DND-41 (cell line): Measurements from ENCODE around the gene AIM2.
A peak's percentile ranks its signal among the peaks of the same experiment; 100 is the strongest.

Source experiments
- ATAC-seq: fragments of 200-7000 bp; cut with Tn5 transposase; 3 replicates; pipeline ENCODE4 v1.9.1; 2021; ENCODE audit warnings: low read depth; ENCODE audit not compliant: insufficient read depth
- DNase-seq: peaks from one replicate; pipeline ENCODE4 v3.0.0-alpha.2; 2020
- H2AFZ ChIP-seq: 2 replicates; pipeline ENCODE4 v1.6.0; 2012; ENCODE audit warnings: low read depth, low read length
- H3K27ac ChIP-seq: 2 replicates; pipeline ENCODE4 v1.5.1; 2012; ENCODE audit warnings: low read length, inconsistent platforms
- H3K27me3 ChIP-seq: fragments of 200-600 bp; sonication (generic); 2 replicates; pipeline ENCODE4 v1.6.0; 2012; ENCODE audit warnings: low read length, mild to moderate bottlenecking, inconsistent platforms; ENCODE audit not compliant: insufficient read depth, poor library complexity
- H3K36me3 ChIP-seq: 2 replicates; pipeline ENCODE4 v1.5.1; 2012; ENCODE audit warnings: low read length, inconsistent platforms; ENCODE audit not compliant: insufficient read depth
- H3K4me1 ChIP-seq: 2 replicates; pipeline ENCODE4 v1.5.1; 2012; ENCODE audit warnings: mild to moderate bottlenecking, low read length; ENCODE audit not compliant: insufficient read depth
- H3K4me2 ChIP-seq: 2 replicates; pipeline ENCODE4 v1.6.0; 2012; ENCODE audit warnings: mild to moderate bottlenecking, moderate library complexity, low read length, inconsistent platforms; ENCODE audit not compliant: insufficient read depth
- H3K4me3 ChIP-seq, 2 experiments: fragments of 200-600 bp in 1 of 2; shearing (Covaris generic) in 1 of 2; 2 replicates each; pipeline ENCODE4 v1.5.1; 2012 to 2016; ENCODE audit warnings: inconsistent platforms in 2 of 2, low read length in 2 of 2, mild to moderate bottlenecking in 2 of 2, low read depth in 1 of 2, moderate library complexity in 1 of 2
- H3K79me2 ChIP-seq: 2 replicates; pipeline ENCODE4 v1.6.0; 2012; ENCODE audit warnings: low read length, inconsistent platforms; ENCODE audit not compliant: insufficient read depth
- H3K9ac ChIP-seq: 2 replicates; pipeline ENCODE4 v1.6.0; 2012; ENCODE audit warnings: low read depth, mild to moderate bottlenecking, inconsistent platforms, low read length, moderate library complexity
- H3K9me3 ChIP-seq: 2 replicates; pipeline ENCODE4 v1.5.1; 2012; ENCODE audit warnings: low read length, moderate library complexity, mild to moderate bottlenecking, inconsistent platforms; ENCODE audit not compliant: insufficient read depth, severe bottlenecking
- H4K20me1 ChIP-seq: 2 replicates; pipeline ENCODE4 v1.6.0; 2012; ENCODE audit warnings: low read length; ENCODE audit not compliant: insufficient read depth
- EZH2 ChIP-seq: IDR thresholded peaks from 3 replicates; pipeline ENCODE4 v1.6.1; 2012; ENCODE audit warnings: borderline replicate concordance, low read depth, mild to moderate bottlenecking, moderate library complexity, low read length, inconsistent platforms; ENCODE audit not compliant: severe bottlenecking
- TF ChIP-seq, protein P1 (sequence below): IDR thresholded peaks from 2 replicates; pipeline ENCODE4 v1.5.1; 2012; ENCODE audit warnings: borderline replicate concordance, low read length, moderate library complexity, mild to moderate bottlenecking; ENCODE audit not compliant: poor library complexity, severe bottlenecking; ENCODE audit errors: extremely low read depth

Gene AIM2

GRCh38 chr1:159084152-159084551, 7.6 kb upstream of the AIM2 start:
- H3K27me3 ChIP-seq, result peaks cover 43% of the 10 kb centered on the region
- H3K9me3 ChIP-seq, result no peaks in the 10 kb centered on the region
- H3K4me3 ChIP-seq, result no peak overlapping the region
- H3K36me3 ChIP-seq, result no peaks in the 10 kb centered on the region
- ATAC-seq (no peak), DNase-seq (no peak)
- H3K27ac ChIP-seq, result no peak overlapping the region
- no peak overlapping the region for H3K9ac ChIP-seq
- H3K4me1 ChIP-seq, result no peaks in the 10 kb centered on the region
- H3K4me2 ChIP-seq, result no peak overlapping the region
- TF ChIP-seq EZH2, result no peak
- TF ChIP-seq, protein P1, sequence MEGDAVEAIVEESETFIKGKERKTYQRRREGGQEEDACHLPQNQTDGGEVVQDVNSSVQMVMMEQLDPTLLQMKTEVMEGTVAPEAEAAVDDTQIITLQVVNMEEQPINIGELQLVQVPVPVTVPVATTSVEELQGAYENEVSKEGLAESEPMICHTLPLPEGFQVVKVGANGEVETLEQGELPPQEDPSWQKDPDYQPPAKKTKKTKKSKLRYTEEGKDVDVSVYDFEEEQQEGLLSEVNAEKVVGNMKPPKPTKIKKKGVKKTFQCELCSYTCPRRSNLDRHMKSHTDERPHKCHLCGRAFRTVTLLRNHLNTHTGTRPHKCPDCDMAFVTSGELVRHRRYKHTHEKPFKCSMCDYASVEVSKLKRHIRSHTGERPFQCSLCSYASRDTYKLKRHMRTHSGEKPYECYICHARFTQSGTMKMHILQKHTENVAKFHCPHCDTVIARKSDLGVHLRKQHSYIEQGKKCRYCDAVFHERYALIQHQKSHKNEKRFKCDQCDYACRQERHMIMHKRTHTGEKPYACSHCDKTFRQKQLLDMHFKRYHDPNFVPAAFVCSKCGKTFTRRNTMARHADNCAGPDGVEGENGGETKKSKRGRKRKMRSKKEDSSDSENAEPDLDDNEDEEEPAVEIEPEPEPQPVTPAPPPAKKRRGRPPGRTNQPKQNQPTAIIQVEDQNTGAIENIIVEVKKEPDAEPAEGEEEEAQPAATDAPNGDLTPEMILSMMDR, result no peak
- H3K79me2 ChIP-seq, result no peaks in the 10 kb centered on the region
- H4K20me1 ChIP-seq, result no peaks in the 10 kb centered on the region
- no peak overlapping the region for H2AFZ ChIP-seq

- DNase-seq, result no peak
- Histone ChIP-seq H3K9me3 (no peaks in the 10 kb centered on the region), H4K20me1 (no peaks in the 10 kb centered on the region), H3K27ac (no peak overlapping the region), H3K79me2 (no peaks in the 10 kb centered on the region), H3K9ac (no peak overlapping the region), H2AFZ (no peak overlapping the region), H3K4me2 (no peak overlapping the region), H3K36me3 (no peaks in the 10 kb centered on the region), H3K4me3 (no peak overlapping the region), H3K4me1 (no peaks in the 10 kb centered on the region), H3K27me3 (peaks cover 53% of the 10 kb centered on the region)
- TF ChIP-seq, protein P1, result no peak
- TF ChIP-seq EZH2, result no peak
- no peak for ATAC-seq
Measured at GRCh38 chr1:159083013-159083412, 6.4 kb upstream of the AIM2 start.

DNA sequence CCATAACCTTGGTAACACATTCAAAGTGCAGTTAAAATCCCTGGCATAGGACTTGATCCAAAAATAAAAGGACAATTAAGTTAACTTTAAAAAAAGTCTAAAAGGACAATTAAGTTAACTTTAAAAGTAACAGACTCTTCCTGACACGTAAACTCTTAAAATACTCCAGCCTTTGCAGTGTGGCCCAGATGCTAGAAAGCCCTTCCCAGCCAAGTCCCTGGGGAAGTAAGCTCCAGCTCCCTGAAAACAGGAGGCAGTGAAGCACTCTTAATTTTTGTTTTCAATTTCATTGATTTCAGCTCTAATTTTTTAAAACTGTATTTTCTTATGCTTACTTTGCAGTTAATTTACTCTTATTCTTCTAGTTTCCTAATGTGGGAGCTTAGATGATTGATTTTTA, 5.1 kb upstream of the AIM2 start:
- no peaks in the 10 kb centered on the region for H3K9me3 ChIP-seq
- no peak overlapping the region for H3K9ac ChIP-seq
- no peak overlapping the region for H3K27ac ChIP-seq
- no peaks in the 10 kb centered on the region for H4K20me1 ChIP-seq
- H3K4me3 ChIP-seq, result no peak overlapping the region
- no peak for DNase-seq
- no peaks in the 10 kb centered on the region for H3K79me2 ChIP-seq
- no peaks in the 10 kb centered on the region for H3K36me3 ChIP-seq
- no peaks in the 10 kb centered on the region for H3K4me1 ChIP-seq
- ATAC-seq, result no peak
- peaks cover 65% of the 10 kb centered on the region for H3K27me3 ChIP-seq
- no peak overlapping the region for H2AFZ ChIP-seq
- H3K4me2 ChIP-seq, result no peak overlapping the region
- no peak for TF ChIP-seq EZH2
- TF ChIP-seq, protein P1, result no peak

- Histone ChIP-seq H3K4me3 (no peak overlapping the region), H3K9ac (no peak overlapping the region), H3K9me3 (no peaks in the 10 kb centered on the region), H3K36me3 (no peaks in the 10 kb centered on the region), H3K4me2 (no peak overlapping the region), H3K27me3 (peaks cover 63% of the 10 kb centered on the region), H3K79me2 (no peaks in the 10 kb centered on the region), H4K20me1 (no peaks in the 10 kb centered on the region), H3K4me1 (no peaks in the 10 kb centered on the region), H3K27ac (no peak overlapping the region), H2AFZ (no peak overlapping the region)
- ATAC-seq (no peak), DNase-seq (no peak)
- peak; percentile 68 for TF ChIP-seq EZH2
- TF ChIP-seq, protein P1, result no peak
Measured at GRCh38 chr1:159079525-159079924, 3.0 kb upstream of the AIM2 start.
